Jurkat, Clone E6-1 (cell line): Measurements from ENCODE around the gene SARNP.
"Not testable (repeated sequence)": the region's sequence is repeated elsewhere in the genome, so short reads cannot be mapped to it uniquely, and the experiment has no call there.

ENCODE experiments used
- DNase-seq: peaks from one replicate; pipeline ENCODE4 v3.0.0-alpha.2; 2011; ENCODE audit warnings: low read depth, low spot score
- H3K4me3 ChIP-seq: 2 replicates; pipeline ENCODE4 v1.5.1; 2011; ENCODE audit warnings: mild to moderate bottlenecking, low read length, control low read depth, moderate library complexity

Gene SARNP

GRCh38 chr12:55840581-55841351 lies 23.2 kb upstream of the SARNP start:
- H3K4me3 ChIP-seq: no peak overlapping the region
- DNase-seq: no peak

- no peak for DNase-seq
These were observed 22.0 kb upstream of the SARNP start for GRCh38 chr12:55839345-55840140.

GRCh38 chr12:55838361-55838760 lies 20.8 kb upstream of the SARNP start:
- H3K4me3 ChIP-seq: no peak overlapping the region
- DNase-seq: no peak

More at GRCh38 chr12:55839345-55840140, 22.0 kb upstream of the SARNP start:
- H3K4me3 ChIP-seq: no peak overlapping the region

- H3K4me3 ChIP-seq, DNase-seq: not testable (repeated sequence)
These were observed 16.9 kb upstream of the SARNP start for GRCh38 chr12:55834400-55834799.

GRCh38 chr12:55833056-55833455 lies 15.5 kb upstream of the SARNP start:
- no peak overlapping the region for H3K4me3 ChIP-seq
- DNase-seq: no peak

- DNase-seq: no peak
These were observed 13.9 kb upstream of the SARNP start for GRCh38 chr12:55831447-55831815.

GRCh38 chr12:55830601-55831446 lies 13.3 kb upstream of the SARNP start:
- peak overlapping the region; percentile 73 for H3K4me3 ChIP-seq
- DNase-seq: no peak

More at GRCh38 chr12:55831447-55831815, 13.9 kb upstream of the SARNP start:
- H3K4me3 ChIP-seq: no peak overlapping the region

- no peak for DNase-seq
- H3K4me3 ChIP-seq: peak overlapping the region; percentile 73
These were observed 12.6 kb upstream of the SARNP start for GRCh38 chr12:55829967-55830600.

GRCh38 chr12:55828357-55828756 lies 10.8 kb upstream of the SARNP start:
- DNase-seq: no peak
- peak overlapping the region; percentile 73 for H3K4me3 ChIP-seq

- no peak for DNase-seq
- H3K4me3 ChIP-seq: no peak overlapping the region
These were observed 10.3 kb upstream of the SARNP start for GRCh38 chr12:55827806-55828205.

- H3K4me3 ChIP-seq: no peak overlapping the region
- no peak for DNase-seq
These were observed 7.2 kb upstream of the SARNP start for GRCh38 chr12:55824726-55825125.

- no peak overlapping the region for H3K4me3 ChIP-seq
- DNase-seq: no peak
These were observed 5.9 kb upstream of the SARNP start for GRCh38 chr12:55823419-55823818.

- DNase-seq: no peak
- H3K4me3 ChIP-seq: no peak overlapping the region
These were observed 4.7 kb upstream of the SARNP start for GRCh38 chr12:55822228-55822627.

- H3K4me3 ChIP-seq: no peak overlapping the region
- DNase-seq: no peak
These were observed 3.2 kb upstream of the SARNP start for GRCh38 chr12:55820679-55821078.

- no peak for DNase-seq
- peak overlapping the region; percentile 100 for H3K4me3 ChIP-seq
These were observed 1.4 kb upstream of the SARNP start for GRCh38 chr12:55818886-55819285.

- DNase-seq: no peak
- H3K4me3 ChIP-seq: peak overlapping the region; percentile 100
These were observed 710 bp upstream of the SARNP start for GRCh38 chr12:55818140-55818728.

GRCh38 chr12:55816881-55817344 lies 611 bp downstream of the SARNP start:
- peak overlapping the region; percentile 100 for H3K4me3 ChIP-seq
- DNase-seq: no peak

GRCh38 chr12:55815473-55815872 lies 2.1 kb downstream of the SARNP start:
- no peak overlapping the region for H3K4me3 ChIP-seq
- no peak for DNase-seq

GRCh38 chr12:55814257-55814656 lies 3.3 kb downstream of the SARNP start:
- no peak overlapping the region for H3K4me3 ChIP-seq
- no peak for DNase-seq
